ENCODE results near the gene SLC44A3.

SLC44A3 gene, protein sequence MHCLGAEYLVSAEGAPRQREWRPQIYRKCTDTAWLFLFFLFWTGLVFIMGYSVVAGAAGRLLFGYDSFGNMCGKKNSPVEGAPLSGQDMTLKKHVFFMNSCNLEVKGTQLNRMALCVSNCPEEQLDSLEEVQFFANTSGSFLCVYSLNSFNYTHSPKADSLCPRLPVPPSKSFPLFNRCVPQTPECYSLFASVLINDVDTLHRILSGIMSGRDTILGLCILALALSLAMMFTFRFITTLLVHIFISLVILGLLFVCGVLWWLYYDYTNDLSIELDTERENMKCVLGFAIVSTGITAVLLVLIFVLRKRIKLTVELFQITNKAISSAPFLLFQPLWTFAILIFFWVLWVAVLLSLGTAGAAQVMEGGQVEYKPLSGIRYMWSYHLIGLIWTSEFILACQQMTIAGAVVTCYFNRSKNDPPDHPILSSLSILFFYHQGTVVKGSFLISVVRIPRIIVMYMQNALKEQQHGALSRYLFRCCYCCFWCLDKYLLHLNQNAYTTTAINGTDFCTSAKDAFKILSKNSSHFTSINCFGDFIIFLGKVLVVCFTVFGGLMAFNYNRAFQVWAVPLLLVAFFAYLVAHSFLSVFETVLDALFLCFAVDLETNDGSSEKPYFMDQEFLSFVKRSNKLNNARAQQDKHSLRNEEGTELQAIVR

DNA sequence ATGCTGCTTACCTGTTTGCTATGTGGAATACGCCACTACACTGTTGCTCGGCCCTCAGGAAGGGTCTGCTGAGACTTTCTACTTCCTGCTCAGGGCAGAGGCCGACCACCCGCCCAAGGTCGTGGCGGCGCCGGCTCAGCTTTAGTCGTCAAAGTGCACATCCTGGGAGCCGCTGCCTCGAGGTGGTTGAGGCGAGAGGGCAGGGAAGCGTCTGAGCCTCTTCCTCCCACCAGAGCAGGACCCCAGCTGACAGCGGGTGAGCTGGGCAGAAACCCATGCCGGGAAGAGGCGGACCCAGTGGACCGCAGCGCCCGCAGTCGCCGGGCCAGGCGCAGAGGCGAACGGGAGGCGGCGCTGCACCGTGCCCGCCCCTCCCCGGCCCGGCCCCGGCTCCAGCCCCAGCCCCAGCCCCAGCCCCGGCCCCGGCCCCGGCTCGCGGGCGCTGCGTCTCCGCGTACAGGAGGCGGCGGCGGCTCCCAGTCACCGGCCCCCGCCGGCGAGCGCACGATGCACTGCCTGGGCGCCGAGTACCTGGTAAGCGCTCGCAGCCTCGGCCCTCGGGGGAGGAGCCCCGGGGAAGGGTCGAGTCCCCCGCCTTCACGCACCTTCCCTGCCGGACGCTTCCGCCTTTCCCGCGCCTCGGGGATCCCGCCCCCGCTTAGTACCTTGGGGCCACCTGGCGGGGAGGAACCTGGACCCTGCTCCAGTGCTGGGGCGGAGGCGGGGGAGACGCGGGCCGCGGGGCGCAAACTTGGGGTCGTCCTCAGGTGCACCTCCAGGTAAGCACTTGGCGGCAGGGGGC lies at the start of gene SLC44A3:
TSS of gene SLC44A3 (plus strand) at position 413 of the 802 bp plus-strand sequence. CDS start at position 508, 95 bp downstream.
- TF ChIP-seq, protein P1, sequence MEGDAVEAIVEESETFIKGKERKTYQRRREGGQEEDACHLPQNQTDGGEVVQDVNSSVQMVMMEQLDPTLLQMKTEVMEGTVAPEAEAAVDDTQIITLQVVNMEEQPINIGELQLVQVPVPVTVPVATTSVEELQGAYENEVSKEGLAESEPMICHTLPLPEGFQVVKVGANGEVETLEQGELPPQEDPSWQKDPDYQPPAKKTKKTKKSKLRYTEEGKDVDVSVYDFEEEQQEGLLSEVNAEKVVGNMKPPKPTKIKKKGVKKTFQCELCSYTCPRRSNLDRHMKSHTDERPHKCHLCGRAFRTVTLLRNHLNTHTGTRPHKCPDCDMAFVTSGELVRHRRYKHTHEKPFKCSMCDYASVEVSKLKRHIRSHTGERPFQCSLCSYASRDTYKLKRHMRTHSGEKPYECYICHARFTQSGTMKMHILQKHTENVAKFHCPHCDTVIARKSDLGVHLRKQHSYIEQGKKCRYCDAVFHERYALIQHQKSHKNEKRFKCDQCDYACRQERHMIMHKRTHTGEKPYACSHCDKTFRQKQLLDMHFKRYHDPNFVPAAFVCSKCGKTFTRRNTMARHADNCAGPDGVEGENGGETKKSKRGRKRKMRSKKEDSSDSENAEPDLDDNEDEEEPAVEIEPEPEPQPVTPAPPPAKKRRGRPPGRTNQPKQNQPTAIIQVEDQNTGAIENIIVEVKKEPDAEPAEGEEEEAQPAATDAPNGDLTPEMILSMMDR (IDR thresholded peaks at IDR 0.05; ENCODE audit: insufficient read depth, low read depth, low read length, missing control alignments): no peak
- H3K4me3 ChIP-seq (ENCODE audit: low read length): peak within 1 kb of the TSS; percentile 70
- DNase-seq (ENCODE audit: low read depth): peak; percentile 54

DNA sequence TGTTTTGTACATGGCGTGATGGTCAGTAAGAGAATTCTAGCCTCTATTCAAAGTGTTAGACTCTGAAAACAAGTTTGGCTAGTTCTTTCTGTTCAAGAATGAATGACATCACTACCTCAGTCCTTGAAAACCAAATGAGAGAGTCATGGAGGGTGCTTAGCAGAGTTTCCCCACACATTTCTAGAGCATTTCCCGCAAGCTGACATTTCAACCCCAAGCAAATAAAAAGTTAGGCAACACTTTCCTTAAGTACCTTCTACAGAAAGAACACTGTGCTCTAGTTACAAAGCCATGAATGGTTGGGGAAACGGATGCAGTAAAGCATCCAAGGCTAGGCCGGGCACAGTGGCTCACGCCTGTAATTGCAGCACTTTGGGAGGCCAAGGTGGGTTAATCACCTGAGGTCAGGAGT lies 47.9 kb upstream of the SLC44A3 start:
- TF ChIP-seq, protein P1 (IDR thresholded peaks at IDR 0.05; ENCODE audit: insufficient read depth, low read depth, low read length, missing control alignments): no peak
- DNase-seq (ENCODE audit: low read depth): peak; percentile 97
- no peak overlapping the region for H3K4me3 ChIP-seq (ENCODE audit: low read length)

DNA sequence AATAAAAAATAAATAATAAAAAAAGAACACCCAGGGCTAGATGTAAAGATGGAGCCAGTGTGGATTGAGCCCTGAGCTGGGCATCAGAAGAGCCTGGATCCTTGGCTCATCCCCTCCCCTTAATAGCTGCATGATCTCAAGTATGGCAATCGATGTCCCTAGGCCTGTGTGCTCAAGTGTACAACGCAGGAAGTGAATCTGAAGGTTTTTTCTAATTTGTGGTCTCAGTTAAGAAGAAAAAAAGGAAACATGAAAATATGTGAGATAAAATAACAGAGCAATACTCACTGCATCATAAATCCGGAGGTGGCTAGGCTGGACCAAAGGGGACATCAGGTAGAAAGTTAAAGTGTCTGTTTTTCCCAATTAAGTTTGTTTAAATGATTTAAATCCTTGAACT lies 47.3 kb upstream of the SLC44A3 start:
- no peak overlapping the region for H3K4me3 ChIP-seq (ENCODE audit: low read length)
- TF ChIP-seq, protein P1 (IDR thresholded peaks at IDR 0.05; ENCODE audit: insufficient read depth, low read depth, low read length, missing control alignments): no peak
- no peak for DNase-seq (ENCODE audit: low read depth)

DNA sequence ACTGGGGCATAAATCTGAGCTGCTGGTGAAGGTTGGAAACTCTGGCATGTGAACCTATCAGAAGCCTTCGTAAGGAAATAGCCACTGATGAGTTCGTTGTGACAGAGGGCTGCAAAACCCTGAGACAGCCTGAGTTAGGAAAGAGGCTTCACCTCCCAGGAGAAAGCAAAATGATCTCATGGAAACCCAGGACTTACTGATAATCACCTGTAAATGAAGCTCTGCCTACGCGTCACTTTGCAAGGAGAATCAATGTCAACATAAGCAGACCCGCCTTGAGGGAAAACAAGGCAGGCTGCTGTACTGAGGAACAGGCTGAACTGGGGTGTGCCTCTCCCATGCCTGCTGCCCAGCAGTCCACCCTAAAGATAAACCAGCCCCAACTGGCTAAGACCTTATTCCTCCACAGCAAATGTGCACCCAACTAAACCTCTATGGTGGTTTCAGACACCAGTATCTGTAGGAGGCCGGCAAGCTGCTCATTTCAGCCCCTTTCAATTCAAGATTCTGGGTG lies 46.8 kb upstream of the SLC44A3 start:
- TF ChIP-seq, protein P1 (IDR thresholded peaks at IDR 0.05; ENCODE audit: insufficient read depth, low read depth, low read length, missing control alignments): no peak
- DNase-seq (ENCODE audit: low read depth): peak; percentile 69
- no peak overlapping the region for H3K4me3 ChIP-seq (ENCODE audit: low read length)

DNA sequence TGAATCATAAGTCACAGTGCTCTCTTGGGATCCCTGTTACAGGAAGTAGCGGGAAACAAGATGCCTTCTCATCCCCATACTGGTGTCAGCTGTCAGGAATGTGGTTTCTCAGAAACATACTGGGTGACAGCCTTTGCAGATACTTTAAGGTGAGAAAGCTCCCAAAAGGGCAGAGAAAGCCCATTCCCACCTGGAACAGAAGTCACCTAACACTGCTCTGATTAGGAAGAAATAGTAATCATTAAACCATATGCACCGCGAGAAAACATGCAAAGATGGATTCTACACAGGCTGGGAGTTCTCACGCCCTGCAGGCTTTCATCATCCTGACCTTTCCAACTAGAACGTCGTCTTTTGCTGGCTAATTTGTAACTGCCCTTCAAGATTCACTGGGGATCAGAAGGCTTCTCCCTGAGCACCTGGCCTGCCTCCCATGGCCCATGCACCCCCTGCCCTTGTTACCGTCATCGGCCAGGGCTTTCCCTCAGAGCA lies 46.2 kb upstream of the SLC44A3 start:
- TF ChIP-seq, protein P1 (IDR thresholded peaks at IDR 0.05; ENCODE audit: insufficient read depth, low read depth, low read length, missing control alignments): no peak
- DNase-seq (ENCODE audit: low read depth): peak; percentile 92
- no peak overlapping the region for H3K4me3 ChIP-seq (ENCODE audit: low read length)

DNA sequence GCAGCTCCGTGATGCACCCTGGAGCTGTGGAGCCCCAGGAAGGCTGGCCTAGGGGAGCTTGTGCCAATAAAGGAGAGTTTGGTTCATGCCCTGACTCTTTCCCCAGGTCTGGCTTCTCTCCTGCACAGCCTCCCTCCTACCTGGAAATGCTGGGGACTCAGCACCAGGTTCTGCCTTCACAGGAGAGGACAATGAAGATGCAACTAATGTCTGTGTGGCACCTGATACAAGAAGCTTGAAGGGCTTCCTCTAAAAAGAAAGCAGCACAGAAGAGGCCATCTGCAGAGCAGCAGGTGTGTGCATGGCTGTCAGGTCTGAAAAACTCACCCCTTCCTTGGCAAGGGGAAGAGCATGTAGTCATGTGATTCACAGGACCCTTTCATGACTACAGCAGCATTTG lies 43.7 kb upstream of the SLC44A3 start:
- no peak for DNase-seq (ENCODE audit: low read depth)
- TF ChIP-seq, protein P1 (IDR thresholded peaks at IDR 0.05; ENCODE audit: insufficient read depth, low read depth, low read length, missing control alignments): no peak
- no peak overlapping the region for H3K4me3 ChIP-seq (ENCODE audit: low read length)

Data from epithelial cell of esophagus (primary cell).